ENCODE results near the gene SCTR. TPM values are rescaled to one million over a fixed set of nuclear protein-coding genes. Genes with fewer than 3 reads are reported as not detected.

Gene SCTR
- total RNA-seq, 1 experiment from 2014 or later = not detected

GRCh38 chr2:119537792-119538191 is 13.5 kb upstream of the SCTR start:
- Histone ChIP-seq H3K9me3 (replicated peaks) (peaks cover 6% of the 10 kb centered on the region; the same call in 1 of the 2 replicates), H3K4me1 (no peaks in the 10 kb centered on the region), H3K27me3 (no peaks in the 10 kb centered on the region; the same call in 1 of the 2 replicates), H3K36me3 (no peaks in the 10 kb centered on the region), H3K4me3 (no peak overlapping the region), H3K27ac (no peak overlapping the region)
- no peak for DNase-seq

- Histone ChIP-seq H3K4me1 (no peaks in the 10 kb centered on the region), H3K4me3 (no peak overlapping the region), H3K36me3 (no peaks in the 10 kb centered on the region), H3K27ac (no peak overlapping the region), H3K27me3 (no peaks in the 10 kb centered on the region; the same call in 1 of the 2 replicates), H3K9me3 (replicated peaks) (peaks cover 6% of the 10 kb centered on the region; the same call in 1 of the 2 replicates)
- no peak for DNase-seq
These were observed 12.4 kb upstream of the SCTR start for GRCh38 chr2:119536707-119537106.

GRCh38 chr2:119536211-119536610 is 11.9 kb upstream of the SCTR start:
- DNase-seq = no peak
- peaks cover 6% of the 10 kb centered on the region; the same call in 1 of the 2 replicates for H3K9me3 ChIP-seq (replicated peaks)
- no peak overlapping the region for H3K27ac ChIP-seq
- no peaks in the 10 kb centered on the region; the same call in 1 of the 2 replicates for H3K27me3 ChIP-seq
- H3K4me1 ChIP-seq = no peaks in the 10 kb centered on the region
- H3K36me3 ChIP-seq = no peaks in the 10 kb centered on the region
- H3K4me3 ChIP-seq = no peak overlapping the region

GRCh38 chr2:119533560-119533959 is 9.3 kb upstream of the SCTR start:
- peaks cover 6% of the 10 kb centered on the region; the same call in 1 of the 2 replicates for H3K9me3 ChIP-seq (replicated peaks)
- H3K36me3 ChIP-seq = no peaks in the 10 kb centered on the region
- DNase-seq = no peak
- H3K27me3 ChIP-seq = no peaks in the 10 kb centered on the region; the same call in 1 of the 2 replicates
- no peak overlapping the region for H3K27ac ChIP-seq
- H3K4me3 ChIP-seq = no peak overlapping the region
- no peaks in the 10 kb centered on the region for H3K4me1 ChIP-seq

GRCh38 chr2:119531292-119531691 is 7.0 kb upstream of the SCTR start:
- Histone ChIP-seq H3K4me3 (no peak overlapping the region), H3K27ac (no peak overlapping the region), H3K9me3 (replicated peaks) (peaks cover 6% of the 10 kb centered on the region; the same call in 1 of the 2 replicates), H3K4me1 (no peaks in the 10 kb centered on the region), H3K27me3 (no peaks in the 10 kb centered on the region; the same call in 1 of the 2 replicates), H3K36me3 (no peaks in the 10 kb centered on the region)
- peak in 1 of 2 experiments; percentile 40 for DNase-seq

- H3K4me1 ChIP-seq = no peaks in the 10 kb centered on the region
- H3K27ac ChIP-seq = no peak overlapping the region
- DNase-seq = no peak
- H3K9me3 ChIP-seq (replicated peaks) = no peaks in the 10 kb centered on the region
- no peaks in the 10 kb centered on the region for H3K36me3 ChIP-seq
- H3K27me3 ChIP-seq = no peaks in the 10 kb centered on the region
- H3K4me3 ChIP-seq = no peak overlapping the region
These were observed 3.7 kb upstream of the SCTR start for GRCh38 chr2:119527999-119528398.

GRCh38 chr2:119525614-119526013 is 1.3 kb upstream of the SCTR start:
- no peak for DNase-seq
- H3K9me3 ChIP-seq (replicated peaks) = no peaks in the 10 kb centered on the region
- no peak overlapping the region for H3K4me3 ChIP-seq
- H3K36me3 ChIP-seq = no peaks in the 10 kb centered on the region
- H3K4me1 ChIP-seq = no peaks in the 10 kb centered on the region
- no peaks in the 10 kb centered on the region for H3K27me3 ChIP-seq
- no peak overlapping the region for H3K27ac ChIP-seq

- no peaks in the 10 kb centered on the region for H3K4me1 ChIP-seq
These were observed 816 bp downstream of the SCTR start for GRCh38 chr2:119523383-119523951.

GRCh38 chr2:119522671-119523070 is 1.6 kb downstream of the SCTR start:
- no peaks in the 10 kb centered on the region for H3K4me1 ChIP-seq
- no peaks in the 10 kb centered on the region for H3K9me3 ChIP-seq (replicated peaks)
- no peak for DNase-seq
- no peak overlapping the region for H3K4me3 ChIP-seq
- H3K27ac ChIP-seq = no peak overlapping the region
- no peaks in the 10 kb centered on the region for H3K27me3 ChIP-seq
- no peaks in the 10 kb centered on the region for H3K36me3 ChIP-seq

More at GRCh38 chr2:119523383-119523951, 816 bp downstream of the SCTR start:
- H3K9me3 ChIP-seq (replicated peaks) = no peaks in the 10 kb centered on the region
- H3K27me3 ChIP-seq = no peaks in the 10 kb centered on the region
- DNase-seq = no peak
- no peak overlapping the region for H3K27ac ChIP-seq
- no peaks in the 10 kb centered on the region for H3K36me3 ChIP-seq
- no peak overlapping the region for H3K4me3 ChIP-seq

GRCh38 chr2:119521433-119522050 is 2.7 kb downstream of the SCTR start:
- no peaks in the 10 kb centered on the region for H3K36me3 ChIP-seq
- H3K27ac ChIP-seq = no peak overlapping the region
- no peaks in the 10 kb centered on the region for H3K9me3 ChIP-seq (replicated peaks)
- H3K27me3 ChIP-seq = no peaks in the 10 kb centered on the region
- DNase-seq = no peak
- H3K4me1 ChIP-seq = no peaks in the 10 kb centered on the region
- H3K4me3 ChIP-seq = no peak overlapping the region

- no peak overlapping the region for H3K4me3 ChIP-seq
- no peaks in the 10 kb centered on the region for H3K4me1 ChIP-seq
- no peaks in the 10 kb centered on the region for H3K36me3 ChIP-seq
- H3K9me3 ChIP-seq (replicated peaks) = no peaks in the 10 kb centered on the region
- H3K27ac ChIP-seq = no peak overlapping the region
- no peaks in the 10 kb centered on the region for H3K27me3 ChIP-seq
- no peak for DNase-seq
These were observed 3.4 kb downstream of the SCTR start for GRCh38 chr2:119520696-119521432.

GRCh38 chr2:119519057-119519408 is 5.2 kb downstream of the SCTR start:
- no peak overlapping the region for H3K27ac ChIP-seq
- no peak for DNase-seq
- H3K36me3 ChIP-seq = no peaks in the 10 kb centered on the region
- no peak overlapping the region for H3K4me3 ChIP-seq
- no peaks in the 10 kb centered on the region for H3K9me3 ChIP-seq (replicated peaks)
- H3K27me3 ChIP-seq = no peaks in the 10 kb centered on the region
- no peaks in the 10 kb centered on the region for H3K4me1 ChIP-seq

- Histone ChIP-seq H3K27ac (no peak overlapping the region), H3K4me1 (no peaks in the 10 kb centered on the region), H3K4me3 (no peak overlapping the region), H3K36me3 (no peaks in the 10 kb centered on the region), H3K9me3 (replicated peaks) (no peaks in the 10 kb centered on the region), H3K27me3 (no peaks in the 10 kb centered on the region)
- DNase-seq = no peak
These were observed 5.8 kb downstream of the SCTR start for GRCh38 chr2:119518401-119519056.

- Histone ChIP-seq H3K27ac (no peak overlapping the region), H3K9me3 (replicated peaks) (no peaks in the 10 kb centered on the region), H3K36me3 (no peaks in the 10 kb centered on the region), H3K4me3 (no peak overlapping the region), H3K27me3 (no peaks in the 10 kb centered on the region), H3K4me1 (no peaks in the 10 kb centered on the region)
- DNase-seq = peak; percentile 49 to 69
These were observed 6.8 kb downstream of the SCTR start for GRCh38 chr2:119517433-119517832.

GRCh38 chr2:119516121-119516520 is 8.2 kb downstream of the SCTR start:
- no peaks in the 10 kb centered on the region for H3K36me3 ChIP-seq
- no peaks in the 10 kb centered on the region for H3K9me3 ChIP-seq (replicated peaks)
- no peak for DNase-seq
- no peaks in the 10 kb centered on the region for H3K4me1 ChIP-seq
- no peak overlapping the region for H3K27ac ChIP-seq
- H3K4me3 ChIP-seq = no peak overlapping the region
- H3K27me3 ChIP-seq = no peaks in the 10 kb centered on the region

Measured in SJCRH30 (cell line).